HepG2 (cell line): ENCODE data around the gene C20orf96. TPM values are rescaled to one million over a fixed set of nuclear protein-coding genes. Genes with fewer than 3 reads are reported as not detected.

Experiments used
- DMTF1 ChIP-seq: sonication (generic); formaldehyde crosslinking; IDR thresholded peaks from 2 replicates; pipeline ENCODE4 v1.4.0; 2020; ENCODE audit warnings: mild to moderate bottlenecking, missing genetic modification reagents
- ESRRA ChIP-seq: sonication (generic); formaldehyde crosslinking; IDR thresholded peaks from 2 replicates; pipeline ENCODE4 v1.5.1; 2020; ENCODE audit warnings: mild to moderate bottlenecking, low read depth, missing genetic modification reagents
- HDAC1 ChIP-seq: sonication (generic); formaldehyde crosslinking; IDR thresholded peaks from 2 replicates; pipeline ENCODE4 v1.5.1; 2020; ENCODE audit warnings: mild to moderate bottlenecking, missing genetic modification reagents
- HMGA1 ChIP-seq: sonication (generic); formaldehyde crosslinking; conservative IDR thresholded peaks from 2 replicates; pipeline ENCODE4 v1.4.0; 2020; ENCODE audit warnings: missing genetic modification reagents
- MAX ChIP-seq: IDR thresholded peaks from 2 replicates; pipeline ENCODE4 v1.6.1; 2012; ENCODE audit warnings: inconsistent platforms
- MXD1 ChIP-seq: sonication (generic); formaldehyde crosslinking; IDR thresholded peaks from 2 replicates; pipeline ENCODE4 v1.4.0; 2020; ENCODE audit warnings: mild to moderate bottlenecking, missing genetic modification reagents
- NR2F2 ChIP-seq: IDR thresholded peaks from 2 replicates; pipeline ENCODE4 v1.6.1; 2012; ENCODE audit warnings: low read depth, inconsistent platforms, borderline replicate concordance
- PHF21A ChIP-seq: sonication (generic); formaldehyde crosslinking; IDR thresholded peaks from 2 replicates; pipeline ENCODE4 v1.5.0; 2020; ENCODE audit warnings: mild to moderate bottlenecking, missing genetic modification reagents
- RBAK ChIP-seq: sonication (generic); formaldehyde crosslinking; IDR thresholded peaks from 2 replicates; pipeline ENCODE4 v1.5.1; 2020; ENCODE audit warnings: mild to moderate bottlenecking, missing genetic modification reagents
- SAP130 ChIP-seq: IDR thresholded peaks from 2 replicates; pipeline ENCODE4 v1.6.1; 2016; ENCODE audit warnings: low read depth
- TFAP4 ChIP-seq: sonication (generic); IDR thresholded peaks from 2 replicates; pipeline ENCODE4 v1.6.1; 2016; ENCODE audit warnings: low read depth, borderline replicate concordance
- YY1 ChIP-seq: IDR thresholded peaks from 2 replicates; pipeline ENCODE4 v1.6.1; 2011; ENCODE audit warnings: low read length, low read depth, moderate library complexity, mild to moderate bottlenecking; ENCODE audit not compliant: insufficient read depth, insufficient replicate concordance
- ZBTB14 ChIP-seq: sonication (generic); formaldehyde crosslinking; IDR thresholded peaks from 2 replicates; pipeline ENCODE4 v1.4.0; 2020; ENCODE audit warnings: missing genetic modification reagents
- ZNF274 ChIP-seq: sonication (generic); formaldehyde crosslinking; IDR thresholded peaks from 2 replicates; pipeline ENCODE4 v1.5.1; 2020; ENCODE audit warnings: mild to moderate bottlenecking, missing genetic modification reagents
- ZNF276 ChIP-seq: sonication (generic); formaldehyde crosslinking; IDR thresholded peaks from 2 replicates; pipeline ENCODE4 v1.4.0; 2020; ENCODE audit warnings: mild to moderate bottlenecking, low read depth, missing genetic modification reagents
- ZNF496 ChIP-seq: sonication (generic); formaldehyde crosslinking; IDR thresholded peaks from 2 replicates; pipeline ENCODE4 v1.8.1; 2023; ENCODE audit warnings: mild to moderate bottlenecking, moderate library complexity, missing genetic modification reagents; ENCODE audit not compliant: insufficient replicate concordance
- ZNF543 ChIP-seq: sonication (generic); formaldehyde crosslinking; IDR thresholded peaks from 2 replicates; pipeline ENCODE4 v1.4.0; 2020; ENCODE audit warnings: mild to moderate bottlenecking, missing genetic modification reagents
- ZNF567 ChIP-seq: sonication (generic); formaldehyde crosslinking; IDR thresholded peaks from 2 replicates; pipeline ENCODE4 v1.8.1; 2023; ENCODE audit warnings: mild to moderate bottlenecking, missing genetic modification reagents, borderline replicate concordance
- ZNF674 ChIP-seq: sonication (generic); formaldehyde crosslinking; IDR thresholded peaks from 2 replicates; pipeline ENCODE4 v1.5.0; 2020; ENCODE audit warnings: low read depth, mild to moderate bottlenecking, missing genetic modification reagents
- ZSCAN20 ChIP-seq: sonication (generic); formaldehyde crosslinking; IDR thresholded peaks from 2 replicates; pipeline ENCODE4 v1.4.0; 2020; ENCODE audit warnings: missing genetic modification reagents, mild to moderate bottlenecking, borderline replicate concordance
- polyA plus RNA-seq, 8 experiments: library from polyadenylated mRNA; depleted of rRNA in 3 of 8; stranded (reverse) in 7 of 8; unstranded in 1 of 8; fragments of >200 nt; fragmentation: Illumina TruSeq in 4 of 8; extraction: Trizol in 4 of 8; gene quantifications; 2 replicates each; pipeline versions ENCODE4 v1.2.1 to v1.2.3, GENCODE V29; 2011 to 2016; ENCODE audit warnings: low read depth in 4 of 8, missing spikeins in 1 of 8, mixed read lengths in 1 of 8; ENCODE audit not compliant: insufficient read depth in 1 of 8
- total RNA-seq, 5 experiments: library from RNA; depleted of rRNA; stranded (reverse); fragments of >200 nt; fragmentation: Illumina TruSeq; extraction: Trizol; gene quantifications; 2 replicates each; pipeline ENCODE4 v1.2.3, GENCODE V29; 2016; ENCODE audit warnings: low read depth in 1 of 5

The C20orf96 gene
- total and polyA plus RNA-seq, 2 of the 13 experiments (the other 11 are each of a cell fraction or from before 2014, with no cell fraction given), result 3.8 to 20.6 TPM

GRCh38 chr20:327186-328026 is 36.9 kb upstream of the C20orf96 start (continued):
- TF ChIP-seq HDAC1 (CRISPR knock-in tag), result peak; percentile 96
- TF ChIP-seq ZBTB14, result peak; percentile 40; the same call in 1 of the 2 replicates
- TF ChIP-seq MXD1 (CRISPR knock-in tag), result no peak
- no peak for TF ChIP-seq NR2F2
- TF ChIP-seq ZNF274 (CRISPR knock-in tag), result no peak
- peak; percentile 98 for TF ChIP-seq MAX
- TF ChIP-seq ZSCAN20 (CRISPR knock-in tag), result 0 out of 2 replicates have a peak, but pooled peaks have one; percentile 32
- TF ChIP-seq ZNF276 (CRISPR knock-in tag), result no peak
- peak; percentile 88 for TF ChIP-seq SAP130 (CRISPR knock-in tag)
- TF ChIP-seq ESRRA (CRISPR knock-in tag), result no peak; the same call in 1 of the 2 replicates
- no peak for TF ChIP-seq ZNF543 (CRISPR knock-in tag)
- peak; percentile 59 for TF ChIP-seq YY1
- TF ChIP-seq DMTF1 (CRISPR knock-in tag), result no peak
- no peak for TF ChIP-seq HMGA1
- peak; percentile 91 for TF ChIP-seq PHF21A
- no peak; the same call in 1 of the 2 replicates for TF ChIP-seq RBAK
- TF ChIP-seq ZNF674 (CRISPR knock-in tag), result no peak
- TF ChIP-seq ZNF496, result no peak
- TF ChIP-seq ZNF567 (CRISPR knock-in tag), result 0 out of 2 replicates have a peak, but pooled peaks have one; percentile 60
- peak; percentile 61; the same call in 1 of the 2 replicates for TF ChIP-seq TFAP4
